Glutamatergic neuron (in vitro differentiated cells): ENCODE measurements around the gene PTPRG. TPM values are rescaled to one million over a fixed set of nuclear protein-coding genes. Genes with fewer than 3 reads are reported as not detected.

Experiments used
- DNase-seq: peaks from one replicate; pipeline ENCODE4 v3.0.0; 2022
- H3K27ac Mint-ChIP-seq: one replicate; pipeline ENCODE4 v1.8.0; 2020; ENCODE audit warnings: mild to moderate bottlenecking, mixed read lengths, inconsistent platforms; ENCODE audit not compliant: unreplicated experiment
- H3K27me3 Mint-ChIP-seq: one replicate; pipeline ENCODE4 v1.8.0; 2020; ENCODE audit warnings: mild to moderate bottlenecking, moderate library complexity, mixed read lengths, inconsistent platforms; ENCODE audit not compliant: unreplicated experiment
- H3K36me3 Mint-ChIP-seq: one replicate; pipeline ENCODE4 v1.8.0; 2020; ENCODE audit warnings: mild to moderate bottlenecking, mixed read lengths, inconsistent platforms; ENCODE audit not compliant: unreplicated experiment
- H3K4me1 Mint-ChIP-seq: one replicate; pipeline ENCODE4 v1.8.0; 2020; ENCODE audit warnings: mild to moderate bottlenecking, low read depth, mixed read lengths, inconsistent platforms; ENCODE audit not compliant: unreplicated experiment
- H3K4me3 Mint-ChIP-seq: one replicate; pipeline ENCODE4 v1.8.0; 2020; ENCODE audit warnings: mild to moderate bottlenecking, mixed read lengths, inconsistent platforms; ENCODE audit not compliant: unreplicated experiment
- H3K9me3 Mint-ChIP-seq: one replicate; pipeline ENCODE4 v1.8.0; 2020; ENCODE audit warnings: mild to moderate bottlenecking, moderate library complexity, mixed read lengths, inconsistent platforms; ENCODE audit not compliant: unreplicated experiment
- CTCF ChIP-seq: fragments of 200-600 bp; sonication (generic); IDR thresholded peaks from one replicate; pipeline ENCODE4 v1.5.0; 2021; ENCODE audit not compliant: partially characterized antibody, unreplicated experiment
- total RNA-seq: library from RNA; stranded (reverse); fragmentation: NEBNext Ultra II Directional; extraction: Animal tissue kit (Norgen Biotek cat#: 25700); gene quantifications from one replicate; pipeline ENCODE4 v1.2.1, GENCODE V29; 2021; ENCODE audit not compliant: unreplicated experiment

PTPRG gene
- total RNA-seq, 1 donor from 2014 or later, result 52.1 TPM

GRCh38 chr3:62266668-62267283, 705.4 kb downstream of the PTPRG start:
- Mint-ChIP-seq H3K27ac (no peak overlapping the region), H3K36me3 (peaks cover 5% of the 10 kb centered on the region), H3K9me3 (no peaks in the 10 kb centered on the region), H3K4me1 (peaks cover 2% of the 10 kb centered on the region), H3K27me3 (no peaks in the 10 kb centered on the region), H3K4me3 (no peak overlapping the region)
- no peak for TF ChIP-seq CTCF
- DNase-seq, result no peak

DNA sequence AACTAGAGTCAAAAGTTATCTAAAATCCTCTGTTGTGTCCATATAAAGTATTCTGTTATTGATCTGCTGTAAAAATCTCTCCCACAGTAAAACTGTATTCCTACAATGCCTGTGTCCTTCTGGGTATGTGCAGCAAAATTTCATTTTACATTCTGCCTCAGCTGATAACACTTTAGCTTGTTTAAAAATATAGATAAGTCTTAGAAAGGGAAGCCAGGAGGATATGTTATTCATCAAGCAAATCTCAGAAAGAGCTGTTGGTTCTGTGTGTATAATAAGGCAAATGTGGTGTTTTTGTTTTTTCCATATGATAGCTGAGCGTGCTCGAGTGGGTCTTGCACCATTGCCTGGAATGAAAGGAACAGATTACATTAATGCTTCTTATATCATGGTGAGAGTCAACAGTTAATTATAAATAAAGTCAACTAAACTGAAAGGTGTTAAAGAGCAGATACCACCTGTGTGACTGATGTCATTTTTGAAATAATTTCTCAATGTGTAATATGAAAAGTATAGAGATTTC, 715.3 kb downstream of the PTPRG start:
- no peaks in the 10 kb centered on the region for H3K27me3 Mint-ChIP-seq
- H3K4me1 Mint-ChIP-seq, result no peaks in the 10 kb centered on the region
- TF ChIP-seq CTCF, result no peak
- H3K9me3 Mint-ChIP-seq, result no peaks in the 10 kb centered on the region
- DNase-seq, result no peak
- no peak overlapping the region for H3K4me3 Mint-ChIP-seq
- no peak overlapping the region for H3K27ac Mint-ChIP-seq
- no peaks in the 10 kb centered on the region for H3K36me3 Mint-ChIP-seq

GRCh38 chr3:62277450-62277849, 716.1 kb downstream of the PTPRG start:
- no peak overlapping the region for H3K4me3 Mint-ChIP-seq
- H3K4me1 Mint-ChIP-seq, result no peaks in the 10 kb centered on the region
- no peaks in the 10 kb centered on the region for H3K27me3 Mint-ChIP-seq
- no peak for DNase-seq
- H3K9me3 Mint-ChIP-seq, result no peaks in the 10 kb centered on the region
- no peaks in the 10 kb centered on the region for H3K36me3 Mint-ChIP-seq
- no peak overlapping the region for H3K27ac Mint-ChIP-seq
- TF ChIP-seq CTCF, result no peak

DNA sequence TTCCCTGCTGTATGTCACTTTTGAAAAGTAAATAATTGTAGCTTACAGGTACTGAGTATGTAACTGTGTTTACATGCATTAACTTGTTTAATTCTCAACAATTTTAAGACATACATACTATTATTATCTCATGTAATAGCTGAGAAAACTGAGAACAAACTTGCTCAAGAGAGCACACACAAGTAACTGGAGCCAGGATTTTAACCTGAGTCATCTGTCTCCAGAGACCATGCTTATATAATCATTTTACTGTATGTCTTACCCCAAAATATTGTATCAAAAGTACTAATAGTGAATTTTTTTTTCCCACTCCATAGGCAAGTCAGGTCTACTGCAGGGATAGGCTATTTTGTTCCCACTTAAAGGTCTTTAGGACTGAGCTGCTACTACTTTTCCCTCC, 716.6 kb downstream of the PTPRG start:
- Mint-ChIP-seq H3K27me3 (no peaks in the 10 kb centered on the region), H3K36me3 (no peaks in the 10 kb centered on the region), H3K4me3 (no peak overlapping the region), H3K9me3 (no peaks in the 10 kb centered on the region), H3K27ac (no peak overlapping the region), H3K4me1 (no peaks in the 10 kb centered on the region)
- no peak for DNase-seq
- no peak for TF ChIP-seq CTCF

DNA sequence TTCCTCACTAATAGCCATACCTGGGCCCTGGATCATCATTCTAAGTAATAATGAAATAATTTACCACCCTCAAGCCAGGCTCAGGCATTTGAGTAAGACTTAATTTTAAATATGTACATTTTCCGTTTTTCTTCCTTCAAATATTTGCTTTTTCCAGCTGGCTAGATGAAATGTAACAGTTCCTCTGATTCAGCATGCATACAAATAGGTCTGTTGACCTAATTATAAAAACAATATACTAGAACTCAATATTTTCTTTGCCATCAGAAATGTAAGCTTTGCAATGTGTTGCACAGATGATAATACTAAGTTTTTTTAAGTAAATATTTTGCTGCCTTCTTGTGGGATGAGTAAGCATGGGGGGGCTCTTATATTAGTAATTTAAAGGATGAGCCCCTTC, 720.4 kb downstream of the PTPRG start:
- DNase-seq, result no peak
- no peaks in the 10 kb centered on the region for H3K9me3 Mint-ChIP-seq
- H3K27me3 Mint-ChIP-seq, result no peaks in the 10 kb centered on the region
- no peak overlapping the region for H3K27ac Mint-ChIP-seq
- no peaks in the 10 kb centered on the region for H3K4me1 Mint-ChIP-seq
- H3K36me3 Mint-ChIP-seq, result no peaks in the 10 kb centered on the region
- no peak for TF ChIP-seq CTCF
- H3K4me3 Mint-ChIP-seq, result no peak overlapping the region
